Measurements from ENCODE around the gene PUM1.
"Not testable (repeated sequence)": the region's sequence is repeated elsewhere in the genome, so short reads cannot be mapped to it uniquely, and the experiment has no call there.

PUM1 gene

DNA sequence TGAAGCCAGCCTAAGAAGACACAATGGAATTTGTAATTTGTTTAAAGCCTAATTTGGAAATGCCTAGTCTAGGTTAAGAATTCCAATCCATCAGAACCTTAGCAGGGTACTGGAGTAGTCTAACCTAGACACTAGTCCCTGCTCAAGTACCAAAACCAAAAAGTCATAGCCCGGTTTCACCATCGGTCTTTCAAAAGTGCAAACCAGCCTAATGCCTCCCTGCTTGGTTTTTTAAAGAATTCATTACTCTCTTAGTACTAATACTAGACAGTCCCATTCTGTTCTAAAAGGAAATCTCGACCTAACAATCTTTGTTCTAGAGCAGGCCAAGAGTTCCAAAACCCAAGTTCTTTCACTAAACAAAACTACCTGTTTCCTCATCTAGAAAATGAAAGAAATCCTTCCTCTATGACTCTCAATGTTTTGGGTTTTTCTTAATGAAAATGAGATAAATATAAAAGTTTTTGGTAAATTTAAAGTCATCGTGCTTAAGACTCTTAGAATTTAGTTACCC is 2.6 kb downstream of the PUM1 start:
- DNase-seq, result no peak

DNA sequence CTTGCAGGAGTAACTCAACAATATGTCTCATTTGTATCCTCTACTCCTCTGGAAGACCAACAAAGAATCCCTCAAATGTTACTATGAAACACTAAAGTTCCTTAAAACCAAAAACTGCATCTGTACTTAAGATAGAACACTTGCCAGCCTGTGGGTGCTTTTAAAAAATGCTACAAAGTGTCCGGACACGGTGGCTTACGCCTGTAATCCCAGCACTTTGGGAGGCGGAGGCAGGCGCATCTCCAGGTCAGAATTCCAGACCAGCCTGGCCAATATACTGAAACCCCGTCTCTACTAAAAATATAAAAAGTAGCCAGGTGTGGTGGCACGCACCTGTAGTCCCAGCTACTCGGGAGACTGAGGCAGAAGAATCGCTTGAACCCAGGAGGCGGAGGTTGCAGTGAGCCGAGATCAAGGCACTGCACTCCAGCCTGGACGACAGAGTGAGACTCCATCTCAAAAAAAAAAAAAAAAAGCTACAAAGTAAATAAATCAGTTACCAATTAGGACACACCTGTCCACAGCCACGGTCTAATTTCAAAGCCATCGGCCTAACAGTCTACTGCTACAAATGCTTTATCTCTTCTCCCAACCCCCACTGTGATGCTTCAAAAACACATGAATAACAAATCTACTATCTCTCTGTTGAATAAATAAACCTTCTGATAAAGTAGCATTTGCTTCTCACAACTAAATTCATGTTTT is 3.2 kb downstream of the PUM1 start:
- not testable (repeated sequence) for DNase-seq

DNA sequence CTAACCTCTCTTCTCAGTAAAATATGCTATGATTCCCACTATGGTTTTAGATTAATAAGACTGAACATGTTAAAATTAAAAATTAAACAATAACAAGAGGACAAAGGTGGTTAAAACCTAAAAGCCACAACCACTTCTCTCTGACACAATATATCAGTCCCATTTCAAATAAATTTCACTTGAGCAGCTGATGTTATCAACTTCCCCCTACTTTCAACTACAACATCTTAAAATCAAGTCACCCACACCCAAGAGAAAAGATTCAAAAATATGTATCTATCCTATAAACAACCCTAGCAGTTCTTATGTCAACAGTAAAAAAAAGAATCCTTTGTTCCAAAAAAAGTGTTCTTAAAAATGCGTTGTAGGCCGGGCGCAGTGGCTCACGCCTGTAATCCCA is 7.5 kb downstream of the PUM1 start:
- DNase-seq, result no peak

DNA sequence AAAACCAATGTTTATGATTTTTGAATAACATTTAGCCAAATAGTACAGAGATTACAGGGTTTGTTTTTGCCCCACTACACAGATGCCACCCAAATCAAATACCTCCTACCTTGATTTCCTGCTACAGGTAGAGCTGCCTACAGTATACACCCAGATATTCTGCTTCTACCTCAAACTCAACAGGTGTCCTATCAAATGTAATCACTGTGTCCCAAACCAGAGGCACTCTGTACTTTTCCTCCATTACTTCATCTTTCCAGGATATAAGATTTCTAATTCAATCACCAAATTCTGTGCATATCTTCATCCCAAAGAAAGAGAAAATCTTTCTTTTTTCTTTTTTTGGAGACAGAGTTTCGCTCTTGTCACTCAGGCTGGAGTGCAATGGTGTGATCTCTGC is 9.6 kb downstream of the PUM1 start:
- DNase-seq, result no peak

DNA sequence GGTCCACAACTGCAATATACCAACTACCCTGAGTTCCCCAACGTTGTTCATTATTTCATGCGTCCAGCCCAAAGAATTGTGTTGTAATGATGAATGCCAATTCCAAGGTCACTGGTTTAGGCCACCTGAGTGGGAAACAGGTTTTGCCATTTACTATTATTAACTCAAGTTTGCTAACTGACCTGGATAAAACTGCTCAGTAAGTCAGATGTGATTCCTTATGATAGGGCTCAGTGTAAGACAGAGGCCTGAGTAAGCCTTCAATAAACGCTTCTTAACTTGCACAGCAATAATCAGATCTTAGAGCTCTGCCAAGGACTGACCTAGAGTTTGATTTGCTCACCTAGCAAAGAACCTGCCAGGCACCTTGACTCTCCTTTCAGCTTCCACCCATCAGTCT is 10.0 kb downstream of the PUM1 start:
- no peak for DNase-seq

DNA sequence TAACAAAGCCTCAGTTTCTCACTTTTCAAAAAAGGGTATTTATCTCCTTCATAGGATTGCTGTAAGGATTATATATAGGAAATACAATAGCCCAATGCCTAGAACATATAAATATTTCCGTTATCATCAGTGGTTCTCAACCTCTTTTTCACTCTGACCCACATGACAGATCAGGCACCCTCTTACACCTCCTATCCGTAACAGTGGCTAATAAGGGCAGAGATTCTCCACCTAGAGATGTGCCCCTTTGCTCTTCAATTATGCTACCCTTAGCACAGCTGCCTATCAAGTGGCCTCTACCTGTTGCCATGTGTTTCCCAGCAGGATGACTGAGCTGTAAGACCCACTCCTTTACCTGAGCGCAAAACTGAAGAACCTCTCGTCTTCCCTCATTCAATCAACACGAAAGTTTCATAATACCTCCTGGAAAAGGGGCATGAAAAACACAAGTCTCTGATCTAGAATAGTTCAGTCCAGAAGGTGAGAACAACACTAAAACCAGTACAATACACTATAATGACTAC is 10.5 kb downstream of the PUM1 start:
- no peak for DNase-seq

DNA sequence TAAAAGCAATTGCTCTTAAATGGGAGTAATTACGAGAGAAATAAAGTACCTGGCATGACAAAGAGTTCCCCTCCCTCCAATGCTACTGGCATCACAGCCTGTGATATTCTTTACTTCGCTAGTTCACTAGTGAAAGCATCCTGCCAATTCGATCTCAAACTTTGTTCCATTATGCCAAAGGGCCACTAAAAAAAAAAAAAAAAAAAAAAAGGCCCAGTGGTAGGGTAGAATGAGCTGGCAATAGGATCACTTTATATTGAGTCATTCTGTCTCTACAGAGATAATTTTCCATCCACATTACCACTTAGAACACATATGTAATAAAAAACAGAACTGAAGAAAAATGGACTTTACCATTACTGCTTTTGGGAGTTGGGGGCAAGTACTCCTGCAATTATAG is 11.2 kb downstream of the PUM1 start:
- no peak for DNase-seq

DNA sequence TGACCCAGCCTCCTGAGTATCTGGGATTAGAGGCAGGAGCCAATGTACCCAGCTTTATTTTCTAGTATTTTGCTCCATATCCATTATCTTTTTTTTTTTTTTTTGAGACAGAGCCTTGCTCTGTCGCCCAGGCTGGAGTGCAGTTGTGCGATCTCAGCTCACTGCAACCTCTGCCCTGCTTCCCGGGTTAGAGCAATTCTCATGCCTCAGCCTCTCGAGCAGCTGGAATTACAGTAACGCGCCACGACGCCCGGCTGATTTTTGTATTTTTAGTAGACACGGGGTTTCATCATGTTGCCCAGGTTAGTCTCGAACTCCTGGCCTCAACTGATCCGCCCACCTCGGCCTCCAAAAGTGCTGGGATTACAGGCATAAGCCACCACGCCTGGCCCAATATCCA is 12.9 kb downstream of the PUM1 start:
- not testable (repeated sequence) for DNase-seq

DNA sequence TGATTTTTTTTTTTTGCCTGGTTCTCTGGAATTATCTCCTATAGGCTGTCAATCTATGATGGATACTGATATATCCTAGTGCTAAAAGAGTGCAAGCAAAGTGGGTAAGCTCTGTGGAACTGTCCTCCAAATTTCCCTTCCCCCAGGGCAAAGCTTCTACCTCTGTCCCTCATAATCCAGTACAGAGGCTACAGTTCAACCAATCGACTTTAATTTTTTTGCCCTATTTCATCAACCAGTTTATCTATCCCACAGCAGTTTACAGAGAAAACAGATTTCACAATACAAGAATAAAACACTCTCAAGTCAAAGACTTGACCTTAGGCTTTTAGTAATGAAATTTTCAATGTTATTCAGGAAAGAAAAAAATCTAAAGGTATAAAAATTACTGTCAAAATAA is 13.9 kb downstream of the PUM1 start:
- no peak for DNase-seq

DNA sequence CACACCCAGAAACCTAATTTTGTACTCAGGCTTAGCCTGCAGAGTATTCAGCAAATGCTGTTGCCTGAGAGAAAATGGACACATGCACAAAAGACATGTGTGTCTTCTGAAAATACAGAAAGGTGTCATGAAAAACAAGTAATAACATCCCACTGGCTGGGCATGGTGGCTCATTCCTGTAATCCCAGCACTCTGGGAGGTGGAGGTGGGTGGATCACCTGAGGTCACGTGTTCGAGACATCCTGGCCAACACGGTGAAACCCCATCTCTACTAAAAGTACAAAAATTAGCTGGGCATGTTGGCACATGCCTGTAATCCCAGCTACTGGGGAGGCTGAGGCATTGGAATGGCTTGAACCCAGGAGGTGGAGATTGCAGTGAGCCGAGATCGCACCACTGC is 18.0 kb downstream of the PUM1 start:
- not testable (repeated sequence) for DNase-seq

DNA sequence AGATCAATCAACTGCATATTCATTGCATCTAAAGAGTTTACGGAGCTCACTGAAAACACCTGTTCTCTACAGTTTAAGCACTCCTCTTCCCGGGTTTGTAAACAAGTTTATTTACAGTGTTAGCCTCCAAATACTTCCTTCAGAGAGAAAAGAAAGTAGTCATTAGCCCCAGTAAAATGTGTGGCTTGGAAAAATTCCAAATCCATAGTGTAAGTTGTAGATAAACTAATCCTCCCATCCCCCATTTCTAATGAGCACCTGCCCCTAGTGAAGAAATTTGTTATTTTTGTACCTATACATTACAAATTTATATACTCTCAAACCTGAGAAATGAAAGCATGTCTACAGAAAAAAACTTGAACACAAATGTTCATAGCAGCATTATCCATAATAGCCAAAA is 21.9 kb downstream of the PUM1 start:
- DNase-seq, result no peak

DNA sequence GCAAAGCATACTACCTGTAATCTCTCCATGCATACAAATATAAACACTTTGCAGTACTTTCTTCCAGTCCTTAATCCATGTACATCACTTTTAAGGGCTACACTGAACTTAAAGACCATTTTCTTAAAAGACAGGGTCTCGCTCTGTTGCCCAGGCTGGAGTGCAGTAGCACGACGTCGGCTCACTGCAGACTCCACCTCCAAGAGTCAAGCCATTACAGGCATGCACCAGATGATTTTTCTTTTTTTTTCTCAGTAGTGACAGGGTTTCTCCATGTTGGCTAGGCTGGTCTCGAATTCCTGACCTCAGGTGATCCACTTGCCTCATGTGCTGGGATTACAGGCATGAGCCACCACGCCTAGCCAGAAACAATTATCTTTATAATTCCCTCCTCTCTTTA is 22.9 kb downstream of the PUM1 start:
- DNase-seq, result no peak

DNA sequence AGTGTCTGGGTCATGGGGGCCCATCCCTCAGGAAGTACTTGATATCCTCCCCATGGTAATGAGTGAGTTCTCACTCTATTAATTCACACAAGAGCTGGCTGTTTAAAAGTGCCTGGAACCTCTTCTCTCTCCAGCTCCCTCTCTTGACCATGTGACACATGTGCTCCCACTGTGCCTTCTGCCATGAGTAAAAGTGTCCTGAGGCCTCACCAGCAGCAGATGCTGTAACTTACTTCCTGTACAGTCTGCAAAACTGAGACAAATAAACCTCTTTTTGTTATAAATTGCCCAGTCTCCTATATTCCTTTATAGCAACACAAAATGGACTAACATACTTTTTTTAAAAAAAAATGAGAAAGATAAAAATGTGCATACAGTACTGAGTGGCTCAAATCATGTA is 24.0 kb downstream of the PUM1 start:
- no peak for DNase-seq

DNA sequence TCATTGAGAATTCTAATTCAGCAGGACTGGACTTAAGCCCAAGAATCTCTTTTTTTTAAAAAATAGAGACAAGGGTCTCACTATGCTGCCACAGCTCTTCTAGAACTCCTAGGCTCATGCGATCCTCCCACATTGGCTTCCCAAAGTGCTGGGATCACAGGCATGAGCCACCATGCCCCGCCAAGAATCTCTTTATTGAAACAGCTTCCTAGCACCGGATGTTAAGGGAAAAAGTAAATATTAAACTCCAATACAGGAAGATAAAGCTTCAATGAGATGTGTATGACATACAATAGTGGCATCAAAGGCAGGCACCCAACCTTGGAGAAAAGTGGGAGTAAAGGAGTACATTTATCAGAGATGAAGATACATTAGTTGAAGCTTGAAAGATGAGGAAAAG is 25.5 kb downstream of the PUM1 start:
- no peak for DNase-seq

DNA sequence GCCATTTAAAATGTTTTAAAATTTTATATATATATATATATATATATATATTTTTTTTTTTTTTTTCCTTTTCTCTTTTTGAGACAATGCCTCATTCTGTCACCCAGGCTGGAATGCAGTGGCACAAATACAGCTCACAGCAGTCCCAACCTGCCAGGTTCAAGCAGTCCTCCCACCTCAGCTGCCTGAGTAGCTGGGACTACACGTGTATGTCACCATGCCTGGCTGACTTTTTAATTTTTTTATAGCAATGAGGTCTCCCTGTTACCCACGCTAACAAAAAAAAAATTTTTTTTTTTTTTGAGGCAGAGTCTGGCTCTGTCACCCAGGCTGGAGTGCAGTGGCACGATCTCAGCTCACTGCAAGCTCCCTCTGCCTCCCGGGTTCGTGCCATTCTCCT is 26.6 kb downstream of the PUM1 start:
- not testable (repeated sequence) for DNase-seq

DNA sequence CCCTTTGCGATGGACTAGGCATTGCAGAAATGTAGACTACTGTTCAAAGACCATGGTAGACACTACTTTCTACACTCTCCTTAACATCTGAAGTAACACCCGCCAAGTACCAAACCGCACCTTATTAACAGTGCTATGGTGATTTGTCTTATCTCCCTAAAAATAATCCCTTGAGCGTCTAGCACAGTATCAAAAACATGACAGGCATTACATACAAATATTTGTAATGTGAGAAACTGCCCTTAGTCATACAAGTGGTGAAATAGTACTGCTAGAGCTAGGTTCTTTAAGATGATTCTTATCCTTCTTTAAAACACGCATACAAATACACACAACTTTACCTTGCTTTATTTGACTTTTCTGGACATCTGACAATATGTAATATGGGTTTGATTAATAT is 27.2 kb downstream of the PUM1 start:
- DNase-seq, result no peak

DNA sequence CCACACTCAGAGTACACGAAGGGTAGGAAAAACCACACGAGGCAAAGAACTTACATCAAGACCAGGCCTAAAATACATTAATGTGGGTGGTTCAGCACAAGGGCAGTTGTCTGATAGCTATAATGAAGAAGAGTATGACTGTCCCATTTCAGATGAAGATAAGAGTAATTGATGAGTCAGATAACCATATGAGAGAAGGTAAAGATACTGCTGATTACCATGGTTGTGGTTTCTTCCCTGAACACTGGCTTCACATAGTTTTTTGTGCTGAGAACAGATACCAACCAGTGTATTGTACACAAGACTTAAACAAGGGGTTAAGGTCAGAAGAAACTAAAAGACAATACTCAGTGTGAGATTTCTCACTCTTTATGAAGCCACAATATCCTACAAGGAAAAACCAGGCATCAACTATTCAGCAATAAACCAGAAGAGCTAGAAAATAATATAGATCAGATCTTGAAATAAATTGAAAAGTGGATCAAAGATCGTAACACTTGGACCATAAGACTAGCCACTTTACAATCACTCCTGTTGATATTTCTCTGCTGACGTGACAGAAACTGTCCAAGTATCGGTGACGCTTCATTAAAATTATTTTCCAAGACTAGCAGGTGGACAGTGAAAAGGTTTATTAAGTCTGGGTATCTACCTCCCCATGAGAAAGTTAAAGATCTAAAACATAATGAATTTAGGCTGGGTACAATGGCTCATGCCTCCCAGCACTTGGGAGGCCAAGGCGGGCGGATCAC is 28.6 kb downstream of the PUM1 start:
- no peak for DNase-seq

DNA sequence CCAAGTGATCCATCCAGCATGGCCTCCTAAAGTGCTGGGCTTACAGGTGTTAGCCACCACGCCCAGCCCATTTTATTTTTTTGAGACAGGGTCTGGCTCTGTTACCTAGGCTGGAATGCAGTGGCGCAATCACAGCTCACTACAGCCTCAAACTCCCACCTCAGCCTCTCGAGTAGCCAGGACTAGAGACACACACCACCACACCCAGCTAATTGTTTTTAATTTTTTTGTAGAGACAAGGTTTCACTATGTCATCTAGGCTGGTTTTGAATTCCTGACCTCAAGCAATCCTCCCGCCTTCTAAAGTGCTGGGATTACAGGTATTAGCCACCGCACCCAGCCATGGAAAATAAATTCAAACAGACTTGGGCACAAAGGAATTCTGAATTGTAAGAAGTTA is 31.9 kb downstream of the PUM1 start:
- no peak for DNase-seq

DNA sequence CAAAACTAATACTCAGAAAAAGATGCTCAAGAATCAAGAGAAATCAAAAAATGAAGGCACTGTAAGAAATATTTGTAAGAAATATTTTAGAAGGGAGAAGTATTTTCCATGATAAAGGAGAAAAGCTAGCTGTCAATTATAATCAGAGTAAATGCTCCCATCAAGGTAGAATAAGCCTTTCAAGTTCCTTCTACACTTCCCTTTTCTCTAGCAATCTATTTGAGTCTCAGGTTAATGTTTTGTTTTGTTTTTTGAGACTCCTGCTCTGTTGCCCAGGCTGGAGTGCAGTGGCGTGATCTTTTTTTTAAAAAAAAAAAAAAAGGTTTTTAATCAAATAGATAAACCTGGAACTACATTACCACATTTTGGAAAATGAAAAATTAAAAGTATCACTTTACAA is 33.3 kb downstream of the PUM1 start:
- DNase-seq, result no peak

DNA sequence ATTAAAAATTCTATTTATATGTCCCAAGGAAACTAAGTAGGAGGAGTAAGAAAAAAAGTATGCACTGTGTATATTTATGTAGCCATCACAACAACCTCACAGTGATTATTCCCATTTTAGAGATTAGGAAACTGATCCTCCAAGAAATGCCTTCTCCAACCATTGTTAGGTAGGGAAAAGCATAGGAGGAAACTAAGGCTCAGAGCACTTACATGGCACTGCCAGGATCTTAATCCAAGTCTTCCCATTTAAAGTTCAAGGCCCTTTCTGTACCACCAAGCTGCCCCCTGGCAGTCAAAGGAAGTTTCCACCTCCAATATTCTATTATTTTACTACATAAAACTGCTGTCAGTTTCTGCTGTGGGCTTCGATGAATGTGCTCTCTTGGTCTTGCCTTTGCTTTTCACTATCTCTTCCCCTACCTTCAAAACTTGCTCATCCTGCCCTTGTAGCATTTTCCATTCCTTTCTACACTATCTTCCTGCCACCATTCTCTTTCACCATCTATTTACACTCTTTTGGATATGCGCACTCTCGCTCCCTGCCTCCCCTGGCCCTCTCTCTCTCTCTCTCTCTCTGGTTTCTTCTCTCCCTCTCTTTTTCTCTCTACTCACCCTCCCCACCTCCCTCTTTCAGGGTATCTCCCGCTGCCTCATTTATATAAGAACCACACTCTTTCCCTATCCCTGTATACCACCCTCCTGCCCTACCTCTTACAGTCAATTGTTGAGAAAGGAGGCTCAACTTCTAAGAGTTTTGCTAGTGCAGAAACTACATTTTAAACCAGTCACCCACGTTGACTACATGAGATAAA is 34.0 kb downstream of the PUM1 start:
- DNase-seq, result no peak

DNA sequence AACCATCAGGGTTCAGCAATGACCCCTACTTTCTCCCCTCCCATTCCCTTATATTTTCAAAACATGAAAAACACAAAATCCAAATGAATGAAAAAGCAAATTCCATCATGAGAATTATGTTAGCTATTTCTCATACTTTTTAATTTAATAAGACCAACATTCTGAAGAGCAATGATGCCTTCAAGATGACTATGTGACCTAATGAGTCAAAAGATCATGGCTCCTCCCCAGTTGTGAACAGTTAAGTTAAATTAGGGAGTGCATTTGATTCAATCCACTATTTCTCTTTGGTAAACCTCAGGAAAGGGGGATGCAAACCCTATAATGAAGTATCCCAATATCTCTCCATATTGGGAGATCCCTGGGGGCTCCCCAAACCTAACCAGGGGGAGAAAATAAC is 36.5 kb downstream of the PUM1 start:
- DNase-seq, result no peak

DNA sequence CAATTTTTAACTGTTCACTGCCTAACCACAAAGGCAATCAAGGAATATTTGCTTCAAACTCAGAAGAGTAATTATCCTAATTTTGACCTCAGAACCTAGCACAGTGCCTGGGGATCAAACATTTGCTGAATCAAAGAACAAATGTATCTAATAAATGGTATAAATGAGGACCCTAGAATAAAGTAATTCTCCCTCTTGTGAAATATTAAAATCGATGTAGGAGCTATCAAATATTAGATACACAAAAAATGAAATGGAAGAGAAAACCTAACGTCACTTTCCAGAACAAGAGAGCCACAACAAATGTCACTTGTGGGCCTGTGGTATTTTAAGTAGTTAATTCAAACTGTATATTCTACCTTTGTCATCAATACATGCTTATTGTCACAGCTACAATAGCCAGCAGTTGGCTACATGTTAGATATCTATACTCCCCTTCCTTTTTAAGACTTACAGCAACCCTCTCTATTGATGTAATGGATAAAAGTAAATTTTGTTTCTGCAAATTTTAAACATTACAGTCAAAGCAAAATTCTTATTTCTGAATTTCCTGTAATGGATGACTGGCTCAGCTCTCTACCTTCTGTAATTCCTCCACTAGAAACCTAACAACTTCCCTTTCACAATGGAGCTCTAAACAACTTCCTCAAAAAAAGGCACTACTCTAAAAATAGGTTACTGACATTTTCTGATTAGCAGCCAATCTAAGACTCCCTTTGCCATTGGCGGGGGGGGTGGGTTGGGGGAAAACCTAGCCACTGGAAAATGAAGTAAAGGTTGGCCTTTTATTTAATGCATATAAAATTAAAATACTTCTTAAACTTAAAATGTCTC is 37.6 kb downstream of the PUM1 start:
- peak; percentile 59 for DNase-seq

DNA sequence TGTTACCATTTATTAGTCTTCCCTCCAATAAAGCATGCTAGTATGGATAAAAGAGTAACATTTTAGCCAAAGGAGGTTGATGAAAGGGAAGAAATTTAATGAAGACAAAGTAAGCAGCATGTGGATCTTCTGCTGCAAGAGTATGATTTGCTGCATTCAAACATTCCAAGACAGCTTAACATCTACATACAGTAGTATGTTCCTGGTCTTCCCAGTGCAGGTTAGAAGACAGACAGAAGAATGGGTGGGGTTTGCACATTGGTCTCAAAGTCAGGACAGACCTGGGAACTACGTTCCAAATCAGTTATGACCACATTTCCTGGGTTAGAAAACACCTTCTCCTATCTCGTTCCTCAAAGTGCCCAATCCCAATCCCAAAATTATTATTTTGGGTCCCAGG is 43.3 kb downstream of the PUM1 start:
- no peak for DNase-seq
